ENCODE results near the gene SEMG2.

Gene SEMG2

DNA sequence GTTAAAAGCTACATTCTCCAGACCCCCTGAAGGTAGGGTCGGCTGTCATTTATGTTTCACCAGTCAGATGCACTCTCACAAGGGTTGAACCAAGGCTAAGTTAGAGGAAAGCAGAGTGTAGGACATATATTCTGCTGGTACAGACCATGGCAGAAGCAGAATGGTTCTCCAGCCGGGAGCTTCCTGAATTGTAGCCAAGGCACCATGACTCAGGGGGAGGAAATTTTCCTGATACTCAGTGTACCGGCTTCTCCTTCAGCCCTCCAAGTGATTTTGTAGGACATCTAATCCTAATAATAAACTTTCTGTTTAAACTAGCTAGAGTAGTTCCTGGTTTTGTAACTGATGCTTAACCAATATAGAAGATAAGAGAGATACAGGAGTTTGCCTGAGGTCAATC lies 47.4 kb downstream of the SEMG2 start:
- no peak for TF ChIP-seq CTCF (IDR thresholded peaks at IDR 0.05; ENCODE audit: low read depth, low read length, missing control alignments)
- in situ Hi-C loops (cut with HindIII; ENCODE audit: low sequenced_read_pairs), result no loop called here

GRCh38 chr20:45269056-45269455 lies 47.9 kb downstream of the SEMG2 start:
- DNase-seq (ENCODE audit: low read depth), result no peak
- no peak overlapping the region for H3K4me3 ChIP-seq (ENCODE audit: low read depth, low read length)
- no peak for TF ChIP-seq CTCF (IDR thresholded peaks at IDR 0.05; ENCODE audit: low read depth, low read length, missing control alignments)
- in situ Hi-C loops (cut with HindIII; ENCODE audit: low sequenced_read_pairs), result no loop called here

More for the DNA sequence above, 47.4 kb downstream of the SEMG2 start:
- H3K4me3 ChIP-seq (ENCODE audit: low read depth, low read length), result no peak overlapping the region
- no peak for DNase-seq (ENCODE audit: low read depth)

DNA sequence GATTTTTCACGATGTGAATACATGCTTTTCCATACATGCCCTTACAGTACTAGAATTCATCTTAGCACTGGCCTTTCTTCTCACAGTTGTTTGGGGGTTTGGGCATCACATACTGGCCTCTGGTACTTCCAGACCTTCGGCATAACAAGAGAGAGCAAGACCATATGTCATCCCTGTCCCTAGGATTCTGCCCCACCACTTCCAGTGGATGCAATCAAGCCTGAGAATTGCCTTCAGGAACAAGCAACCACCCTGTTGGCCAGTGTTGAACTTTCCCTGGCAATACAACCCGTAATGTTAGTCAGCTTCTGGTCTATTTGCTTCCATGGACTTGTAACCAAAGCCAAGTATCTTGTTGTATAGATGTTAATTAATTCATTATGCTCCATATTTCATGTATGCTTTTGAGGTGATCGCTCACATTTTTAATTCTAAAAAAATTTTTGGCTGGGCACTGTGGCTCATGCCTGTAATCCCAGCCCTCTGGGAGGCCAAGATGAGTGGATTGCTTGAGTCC lies 48.6 kb downstream of the SEMG2 start:
- H3K4me3 ChIP-seq (ENCODE audit: low read depth, low read length), result no peak overlapping the region
- no peak for TF ChIP-seq CTCF (IDR thresholded peaks at IDR 0.05; ENCODE audit: low read depth, low read length, missing control alignments)
- in situ Hi-C loops (cut with HindIII; ENCODE audit: low sequenced_read_pairs), result no loop called here
- DNase-seq (ENCODE audit: low read depth), result no peak

Data from astrocyte of the cerebellum (primary cell).